SH-SY5Y (cell line): ENCODE measurements around the gene MAS1.

Experiments used
- GATA2 ChIP-seq: IDR thresholded peaks from 2 replicates; pipeline ENCODE4 v1.6.1; 2011; ENCODE audit warnings: mild to moderate bottlenecking, low read depth, low read length
- GATA3 ChIP-seq: IDR thresholded peaks from 2 replicates; pipeline ENCODE4 v1.6.1; 2011; ENCODE audit warnings: low read depth, mild to moderate bottlenecking, low read length, moderate library complexity

- no peak for TF ChIP-seq GATA2
- TF ChIP-seq GATA3, result no peak
These were observed 15.6 kb upstream of the MAS1 start for GRCh38 chr6:159875194-159875593.
